Adrenal gland (tissue), 12 donors: ENCODE data around the gene SASH1. TPM values are rescaled to one million over a fixed set of nuclear protein-coding genes. Genes with fewer than 3 reads are reported as not detected.

Experiments
- DNase-seq, 7 donors: peaks; one replicate each; pipeline ENCODE4 v3.0.0-alpha.2; 2019 to 2020
- H3K27ac ChIP-seq, 5 donors: fragments of 200-600 bp; sonication (generic) in 4 of 5; 1 replicate in 3 of 5; 2 replicates in 2 of 5; pipeline versions ENCODE4 v1.5.1 to v1.8.0; 2016 to 2020; ENCODE audit warnings: mild to moderate bottlenecking in 1 of 5
- H3K27me3 ChIP-seq: fragments of 200-600 bp; 2 replicates; pipeline ENCODE4 v1.8.0; 2021
- H3K36me3 ChIP-seq, 2 donors: fragments of 200-600 bp; replicated peaks in 1 of 2; 1 replicate in 1 of 2; 2 replicates in 1 of 2; pipeline versions ENCODE4 v1.5.1 to v1.8.0; 2018 to 2022
- H3K4me1 ChIP-seq, 2 donors: fragments of 200-600 bp; replicated peaks in 1 of 2; 1 replicate in 1 of 2; 2 replicates in 1 of 2; pipeline versions ENCODE4 v1.5.1 to v1.8.0; 2018 to 2021
- H3K4me3 ChIP-seq, 4 donors: fragments of 200-600 bp; sonication (generic) in 3 of 4; one replicate each; pipeline ENCODE4 v1.5.1; 2016 to 2018
- H3K9me3 ChIP-seq, 3 donors: fragments of 200-600 bp; sonication (generic) in 1 of 3; replicated peaks in 1 of 3; 1 replicate in 2 of 3; 2 replicates in 1 of 3; pipeline versions ENCODE4 v1.5.1 to v1.8.0; 2016 to 2021
- POLR2A ChIP-seq, 2 donors: fragments of 450-650 bp; IDR thresholded peaks; one replicate each; pipeline ENCODE4 v1.6.1; 2017; ENCODE audit warnings: antibody characterized with exemption in 2 of 2, mild to moderate bottlenecking in 2 of 2, moderate library complexity in 1 of 2
- WGBS, 4 donors: extraction: QIAGEN DNeasy Blood & Tissue Kit in 2 of 4; methylation state at CpG; one replicate each; pipeline versions ENCODE4 v1.1.5 to v1.1.7; 2013 to 2017; 5-methylcytosine and 5-hydroxymethylcytosine counted together
- intact Hi-C, 2 donors: fragments of 100-400 bp; cut with DNase I; formaldehyde crosslinking; loops; one replicate each; pipeline versions ENCODE4 v1.14.1 to v1.15.0; 2022 to 2023
- polyA plus RNA-seq, 3 donors: library from polyadenylated mRNA; stranded (reverse); fragments of 200-250 nt in 2 of 3; fragments of 350-450 nt in 1 of 3; fragmentation: Illumina TruSeq in 1 of 3; extraction: RNeasy Lipid Tissue Mini Kit (QIAGEN cat#74804) in 1 of 3; gene quantifications; one replicate each; pipeline ENCODE4 v1.2.3, GENCODE V29; 2013 to 2014
- total RNA-seq, 9 donors: library from RNA; depleted of rRNA in 4 of 9; stranded (reverse); fragments of >200 nt in 4 of 9; fragments of 120-200 nt in 1 of 9; fragmentation: NEBNext Ultra II Directional in 1 of 9; extraction: Animal tissue kit (Norgen Biotek cat#: 25700) in 1 of 9; gene quantifications; one replicate each; pipeline versions ENCODE4 v1.1.0 to v1.2.4, GENCODE V29; 2013 to 2023
- TF ChIP-seq, protein P1 (sequence below), 6 experiments: fragments of 450-650 bp in 4 of 6; fragments of 200-600 bp in 2 of 6; sonication (generic) in 1 of 6; IDR thresholded peaks; 1 replicate in 5 of 6; 2 replicates in 1 of 6; pipeline versions ENCODE4 v1.5.1 to v1.8.0; 2016 to 2021; ENCODE audit warnings: antibody characterized with exemption in 6 of 6, mild to moderate bottlenecking in 2 of 6, moderate library complexity in 1 of 6
- donor health status: healthy with polysubstance abuse.
- donor health status: Bipolar disorder and iron deficiency.
- donor health status: DM: yes; HTN: yes; CAD: no.
- donor health status: DM: no; HTN: no; CAD: no.
- donor health status: DM: no; HTN: no; CAD: no.
- donor health status: DM: yes; HTN: yes; CAD: no.

Gene SASH1
- total and polyA plus RNA-seq, 12 donors = 5.5 to 30.7 (median 16.7) TPM

DNA sequence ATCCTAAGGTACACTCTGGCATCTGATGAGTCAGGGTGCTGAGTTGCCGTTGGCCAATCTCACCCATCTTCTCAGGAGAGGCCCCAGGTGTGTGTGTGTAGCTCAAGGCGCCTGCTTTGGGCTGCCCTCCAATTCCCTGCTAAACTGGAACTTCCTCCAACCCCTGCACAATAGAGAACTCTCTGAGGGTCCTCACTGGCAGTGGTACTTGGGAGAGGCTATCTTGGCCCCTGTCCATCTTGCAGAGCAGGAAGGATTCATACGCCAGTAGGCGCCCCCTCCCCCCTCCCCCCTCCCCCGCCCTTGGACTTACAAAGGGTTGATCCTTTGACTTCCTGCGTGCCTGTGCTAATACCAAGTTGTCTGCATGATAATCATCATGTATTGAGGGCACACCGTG, 173.6 kb downstream of the SASH1 start:
- no peaks in the 10 kb centered on the region for H3K9me3 ChIP-seq
- no peaks in the 10 kb centered on the region for H3K36me3 ChIP-seq
- peaks cover 0 to 5% of the 10 kb centered on the region in 2 donors for H3K4me1 ChIP-seq
- H3K4me3 ChIP-seq = no peak overlapping the region
- intact Hi-C loops = no loop called here
- H3K27me3 ChIP-seq = no peaks in the 10 kb centered on the region
- TF ChIP-seq, protein P1, sequence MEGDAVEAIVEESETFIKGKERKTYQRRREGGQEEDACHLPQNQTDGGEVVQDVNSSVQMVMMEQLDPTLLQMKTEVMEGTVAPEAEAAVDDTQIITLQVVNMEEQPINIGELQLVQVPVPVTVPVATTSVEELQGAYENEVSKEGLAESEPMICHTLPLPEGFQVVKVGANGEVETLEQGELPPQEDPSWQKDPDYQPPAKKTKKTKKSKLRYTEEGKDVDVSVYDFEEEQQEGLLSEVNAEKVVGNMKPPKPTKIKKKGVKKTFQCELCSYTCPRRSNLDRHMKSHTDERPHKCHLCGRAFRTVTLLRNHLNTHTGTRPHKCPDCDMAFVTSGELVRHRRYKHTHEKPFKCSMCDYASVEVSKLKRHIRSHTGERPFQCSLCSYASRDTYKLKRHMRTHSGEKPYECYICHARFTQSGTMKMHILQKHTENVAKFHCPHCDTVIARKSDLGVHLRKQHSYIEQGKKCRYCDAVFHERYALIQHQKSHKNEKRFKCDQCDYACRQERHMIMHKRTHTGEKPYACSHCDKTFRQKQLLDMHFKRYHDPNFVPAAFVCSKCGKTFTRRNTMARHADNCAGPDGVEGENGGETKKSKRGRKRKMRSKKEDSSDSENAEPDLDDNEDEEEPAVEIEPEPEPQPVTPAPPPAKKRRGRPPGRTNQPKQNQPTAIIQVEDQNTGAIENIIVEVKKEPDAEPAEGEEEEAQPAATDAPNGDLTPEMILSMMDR (IDR thresholded peaks at IDR 0.05) = no peak
- TF ChIP-seq POLR2A (IDR thresholded peaks at IDR 0.05) = no peak
- DNase-seq = no peak
- H3K27ac ChIP-seq = no peak overlapping the region
- 74 to 88% (median 78%) methylated on average over 4 to 7 of the region's 7 CpGs for WGBS, 4 donors

DNA sequence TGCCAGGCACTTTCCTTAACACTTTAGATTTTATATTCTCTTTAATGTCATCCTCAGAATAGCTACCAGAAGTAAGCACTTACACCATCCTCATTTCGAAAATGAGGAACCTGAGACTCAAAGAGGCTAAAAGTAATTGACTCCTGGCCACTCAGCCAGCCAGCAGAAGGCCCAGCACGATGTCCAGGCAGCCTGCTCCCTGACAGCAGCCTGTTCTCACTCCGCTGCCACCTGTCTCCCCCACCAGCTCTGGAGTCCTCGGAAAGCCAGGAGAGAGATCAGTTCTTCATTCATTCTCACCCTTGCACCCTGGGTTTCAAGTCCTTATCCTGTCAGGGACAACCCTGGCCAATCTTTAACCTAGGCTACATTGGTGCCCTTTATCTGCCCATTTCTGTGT, 174.0 kb downstream of the SASH1 start:
- Histone ChIP-seq H3K4me3 (no peak overlapping the region), H3K9me3 (no peaks in the 10 kb centered on the region), H3K4me1 (peaks cover 0 to 9% of the 10 kb centered on the region in 2 donors), H3K27me3 (no peaks in the 10 kb centered on the region), H3K36me3 (no peaks in the 10 kb centered on the region), H3K27ac (no peak overlapping the region)
- no peak for DNase-seq
- no peak for TF ChIP-seq POLR2A (IDR thresholded peaks at IDR 0.05)
- TF ChIP-seq, protein P1 (IDR thresholded peaks at IDR 0.05) = no peak
- 75 to 86% (median 81%) methylated on average over 4 of the region's 4 CpGs for WGBS, 4 donors
- intact Hi-C loops = no loop called here

DNA sequence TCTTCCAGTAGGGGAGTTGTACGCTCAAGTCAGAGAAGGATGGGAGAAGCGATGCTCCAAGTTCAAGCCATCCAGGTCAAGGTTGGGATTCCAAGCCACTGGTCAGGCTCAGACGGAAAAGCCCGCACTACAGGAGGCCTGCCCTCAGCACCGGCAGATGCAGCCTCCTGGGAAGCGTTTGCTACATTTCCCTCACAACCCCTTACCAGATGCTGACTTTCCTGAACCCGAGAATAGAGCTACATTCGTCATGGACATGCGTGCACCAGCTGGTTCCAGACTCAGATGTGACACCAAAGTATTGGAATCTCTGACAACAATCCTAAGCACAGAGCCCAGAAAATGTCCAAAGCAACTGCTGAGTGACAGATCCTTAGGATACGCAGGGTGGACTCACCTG, 174.8 kb downstream of the SASH1 start:
- peaks cover 0 to 16% of the 10 kb centered on the region in 2 donors for H3K4me1 ChIP-seq
- 89 to 100% (median 92%) methylated on average over 5 to 10 of the region's 10 CpGs for WGBS, 4 donors
- H3K36me3 ChIP-seq = no peaks in the 10 kb centered on the region

DNA sequence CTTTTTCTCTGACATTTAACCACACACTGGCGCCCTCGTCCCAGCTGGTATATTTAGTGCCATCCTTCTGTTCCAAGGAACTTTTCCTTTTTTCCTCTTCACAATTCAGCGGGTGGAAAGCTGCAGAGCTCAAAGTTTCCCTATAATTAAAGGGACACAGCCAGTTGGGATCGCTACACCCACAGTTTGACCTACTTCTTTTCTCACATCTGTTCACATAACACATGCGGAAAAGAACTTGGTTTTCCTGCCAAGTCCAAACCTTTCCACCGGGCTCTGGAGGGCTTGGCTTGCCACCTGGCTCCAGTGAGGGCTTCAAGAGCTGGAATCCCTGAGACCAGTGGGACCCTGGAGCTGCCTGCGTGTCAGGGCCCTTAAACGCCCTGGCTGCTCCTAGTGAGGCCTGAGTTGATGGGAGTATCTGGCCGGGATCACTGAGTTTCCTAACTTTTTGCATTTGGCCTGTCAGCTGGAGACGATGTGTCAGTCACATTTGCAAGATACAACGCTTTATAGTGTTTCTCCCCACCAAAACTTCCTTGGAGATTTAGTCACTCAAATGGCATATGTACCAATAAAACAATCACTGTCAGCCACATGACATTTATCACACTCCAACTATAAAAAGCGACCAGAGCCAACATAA, 176.0 kb downstream of the SASH1 start:
- H3K4me1 ChIP-seq = peaks cover 0 to 16% of the 10 kb centered on the region in 2 donors

More for the DNA sequence above, 174.8 kb downstream of the SASH1 start:
- no peak overlapping the region for H3K4me3 ChIP-seq
- intact Hi-C loops = no loop called here
- TF ChIP-seq POLR2A (IDR thresholded peaks at IDR 0.05) = no peak
- TF ChIP-seq, protein P1 (IDR thresholded peaks at IDR 0.05) = no peak
- H3K9me3 ChIP-seq = no peaks in the 10 kb centered on the region
- H3K27me3 ChIP-seq = no peaks in the 10 kb centered on the region
- DNase-seq = no peak
- no peak overlapping the region for H3K27ac ChIP-seq

More for the DNA sequence above, 176.0 kb downstream of the SASH1 start:
- Histone ChIP-seq H3K36me3 (no peaks in the 10 kb centered on the region), H3K4me3 (no peak overlapping the region), H3K27ac (no peak overlapping the region), H3K9me3 (no peaks in the 10 kb centered on the region), H3K27me3 (no peaks in the 10 kb centered on the region)
- 76 to 92% (median 83%) methylated on average over 11 to 12 of the region's 12 CpGs for WGBS, 4 donors
- TF ChIP-seq, protein P1 (IDR thresholded peaks at IDR 0.05) = no peak
- no peak for TF ChIP-seq POLR2A (IDR thresholded peaks at IDR 0.05)
- no peak for DNase-seq
- intact Hi-C loops = no loop called here
